Measurements from ENCODE around the gene ICA1L. TPM values are rescaled to one million over a fixed set of nuclear protein-coding genes. Genes with fewer than 3 reads are reported as not detected.
"Not testable (repeated sequence)": the region's sequence is repeated elsewhere in the genome, so short reads cannot be mapped to it uniquely, and the experiment has no call there.

Gene ICA1L
- total RNA-seq, 1 experiment from 2014 or later = 5.5 TPM

- intact Hi-C loops (cut with micrococcal nuclease; ENCODE audit: unreplicated experiment) = no loop called here
- Mint-ChIP-seq H3K27me3 (ENCODE audit: insufficient read depth, unreplicated experiment) (no peaks in the 10 kb centered on the region), H3K4me1 (ENCODE audit: low read depth, unreplicated experiment) (peaks cover 8% of the 10 kb centered on the region), H3K4me3 (ENCODE audit: unreplicated experiment) (no peak overlapping the region), H3K27ac (ENCODE audit: unreplicated experiment) (no peak overlapping the region), H3K9me3 (ENCODE audit: unreplicated experiment) (no peaks in the 10 kb centered on the region), H3K36me3 (ENCODE audit: insufficient read depth, unreplicated experiment) (no peaks in the 10 kb centered on the region)
- TF ChIP-seq, protein P1, sequence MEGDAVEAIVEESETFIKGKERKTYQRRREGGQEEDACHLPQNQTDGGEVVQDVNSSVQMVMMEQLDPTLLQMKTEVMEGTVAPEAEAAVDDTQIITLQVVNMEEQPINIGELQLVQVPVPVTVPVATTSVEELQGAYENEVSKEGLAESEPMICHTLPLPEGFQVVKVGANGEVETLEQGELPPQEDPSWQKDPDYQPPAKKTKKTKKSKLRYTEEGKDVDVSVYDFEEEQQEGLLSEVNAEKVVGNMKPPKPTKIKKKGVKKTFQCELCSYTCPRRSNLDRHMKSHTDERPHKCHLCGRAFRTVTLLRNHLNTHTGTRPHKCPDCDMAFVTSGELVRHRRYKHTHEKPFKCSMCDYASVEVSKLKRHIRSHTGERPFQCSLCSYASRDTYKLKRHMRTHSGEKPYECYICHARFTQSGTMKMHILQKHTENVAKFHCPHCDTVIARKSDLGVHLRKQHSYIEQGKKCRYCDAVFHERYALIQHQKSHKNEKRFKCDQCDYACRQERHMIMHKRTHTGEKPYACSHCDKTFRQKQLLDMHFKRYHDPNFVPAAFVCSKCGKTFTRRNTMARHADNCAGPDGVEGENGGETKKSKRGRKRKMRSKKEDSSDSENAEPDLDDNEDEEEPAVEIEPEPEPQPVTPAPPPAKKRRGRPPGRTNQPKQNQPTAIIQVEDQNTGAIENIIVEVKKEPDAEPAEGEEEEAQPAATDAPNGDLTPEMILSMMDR (IDR thresholded peaks at IDR 0.05; ENCODE audit: insufficient read depth in 1 of 2, low read depth in 1 of 2, low read length in 1 of 2, severe bottlenecking in 1 of 2, unreplicated experiment in 1 of 2) = no peak
- BruUV-seq (replicated peaks) = no TSS peak
- no peaks in the 10 kb centered on the region for H3K27me3 ChIP-seq (replicated peaks; ENCODE audit: control insufficient read depth, insufficient read depth, low read length)
- ChIA-PET CTCF (no interaction called here), POLR2A (no interaction called here)
- DNase-seq = no peak
- H3K9me3 ChIP-seq = no peaks in the 10 kb centered on the region
- no peaks in the 10 kb centered on the region for H3K36me3 ChIP-seq (ENCODE audit: control insufficient read depth, insufficient read depth, low read length)
- peaks cover 7% of the 10 kb centered on the region for H3K4me1 ChIP-seq
- no peak overlapping the region for H3K4me3 ChIP-seq (ENCODE audit: low read depth, low read length)
These were observed 58.2 kb downstream of the ICA1L start for GRCh38 chr2:202813387-202813786.

GRCh38 chr2:202808754-202809153 is 62.8 kb downstream of the ICA1L start:
- Histone ChIP-seq H3K4me3 (ENCODE audit: low read depth, low read length) (no peak overlapping the region), H3K9me3 (no peaks in the 10 kb centered on the region), H3K27me3 (replicated peaks; ENCODE audit: control insufficient read depth, insufficient read depth, low read length) (no peaks in the 10 kb centered on the region), H3K36me3 (ENCODE audit: control insufficient read depth, insufficient read depth, low read length) (no peaks in the 10 kb centered on the region), H3K4me1 (no peaks in the 10 kb centered on the region)
- intact Hi-C loops (cut with micrococcal nuclease; ENCODE audit: unreplicated experiment) = no loop called here
- no peak overlapping the region for H3K4me3 Mint-ChIP-seq (ENCODE audit: unreplicated experiment)
- no peaks in the 10 kb centered on the region for H3K4me1 Mint-ChIP-seq (ENCODE audit: low read depth, unreplicated experiment)
- POLR2A ChIA-PET = no interaction called here
- H3K27ac Mint-ChIP-seq (ENCODE audit: unreplicated experiment) = no peak overlapping the region
- H3K36me3 Mint-ChIP-seq (ENCODE audit: insufficient read depth, unreplicated experiment) = peaks cover 4% of the 10 kb centered on the region
- BruUV-seq (replicated peaks) = no TSS peak
- TF ChIP-seq, protein P1 (IDR thresholded peaks at IDR 0.05; ENCODE audit: insufficient read depth in 1 of 2, low read depth in 1 of 2, low read length in 1 of 2, severe bottlenecking in 1 of 2, unreplicated experiment in 1 of 2) = no peak
- H3K27me3 Mint-ChIP-seq (ENCODE audit: insufficient read depth, unreplicated experiment) = no peaks in the 10 kb centered on the region
- CTCF ChIA-PET = no interaction called here
- H3K9me3 Mint-ChIP-seq (ENCODE audit: unreplicated experiment) = no peaks in the 10 kb centered on the region
- no peak for DNase-seq

- H3K4me3 ChIP-seq (ENCODE audit: low read depth, low read length); intact Hi-C loops (cut with micrococcal nuclease; ENCODE audit: unreplicated experiment); CTCF ChIA-PET; DNase-seq; H3K27me3 ChIP-seq (replicated peaks; ENCODE audit: control insufficient read depth, insufficient read depth, low read length); H3K4me1 ChIP-seq; H3K9me3 ChIP-seq; H3K27ac Mint-ChIP-seq (ENCODE audit: unreplicated experiment); H3K4me1 Mint-ChIP-seq (ENCODE audit: low read depth, unreplicated experiment); H3K36me3 Mint-ChIP-seq (ENCODE audit: insufficient read depth, unreplicated experiment); H3K27me3 Mint-ChIP-seq (ENCODE audit: insufficient read depth, unreplicated experiment); H3K36me3 ChIP-seq (ENCODE audit: control insufficient read depth, insufficient read depth, low read length); BruUV-seq (replicated peaks); H3K4me3 Mint-ChIP-seq (ENCODE audit: unreplicated experiment); H3K9me3 Mint-ChIP-seq (ENCODE audit: unreplicated experiment): not testable (repeated sequence)
- POLR2A ChIA-PET = interaction anchor here (0.6 kb wide), 1 partner anchor 24 kb away, joined by 3 read pairs; no protein-coding TSS in a partner anchor
These were observed 64.0 kb downstream of the ICA1L start for GRCh38 chr2:202807431-202808138.

DNA sequence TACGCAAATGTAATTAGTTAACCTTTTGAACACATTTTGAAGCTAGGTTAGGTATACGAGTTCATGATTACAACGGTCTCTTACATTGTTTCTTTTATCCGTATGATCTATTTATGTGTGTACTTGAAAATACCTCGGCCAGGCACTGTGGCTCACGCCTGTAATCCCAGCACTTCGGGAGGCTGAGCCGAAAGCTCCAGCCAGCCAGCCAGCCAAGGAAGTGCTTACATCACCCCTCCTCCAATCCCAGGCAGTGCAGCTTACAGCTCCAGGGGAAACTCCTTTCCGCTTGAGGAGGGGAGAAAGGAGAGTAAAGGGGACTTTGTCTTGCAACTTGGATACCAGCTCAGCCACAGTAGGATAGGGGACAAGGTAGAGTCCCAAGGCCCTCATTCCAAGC is 65.7 kb downstream of the ICA1L start:
- H3K36me3 Mint-ChIP-seq (ENCODE audit: insufficient read depth, unreplicated experiment); H3K4me3 Mint-ChIP-seq (ENCODE audit: unreplicated experiment); H3K4me3 ChIP-seq (ENCODE audit: low read depth, low read length); H3K4me1 ChIP-seq; H3K36me3 ChIP-seq (ENCODE audit: control insufficient read depth, insufficient read depth, low read length); POLR2A ChIA-PET; intact Hi-C loops (cut with micrococcal nuclease; ENCODE audit: unreplicated experiment); H3K27me3 ChIP-seq (replicated peaks; ENCODE audit: control insufficient read depth, insufficient read depth, low read length); H3K27me3 Mint-ChIP-seq (ENCODE audit: insufficient read depth, unreplicated experiment); H3K27ac Mint-ChIP-seq (ENCODE audit: unreplicated experiment); H3K9me3 ChIP-seq; H3K4me1 Mint-ChIP-seq (ENCODE audit: low read depth, unreplicated experiment); BruUV-seq (replicated peaks); DNase-seq; CTCF ChIA-PET; H3K9me3 Mint-ChIP-seq (ENCODE audit: unreplicated experiment): not testable (repeated sequence)

Measured in Caco-2 (cell line).